NK-92 (cell line): Measurements from ENCODE around the gene C2CD4C.
"Not testable (repeated sequence)": the region's sequence is repeated elsewhere in the genome, so short reads cannot be mapped to it uniquely, and the experiment has no call there.

Experiments used
- DNase-seq: peaks from one replicate; lab custom pipeline; 2025; ENCODE audit not compliant: unreplicated experiment; lab: John Stamatoyannopoulos, UW

C2CD4C gene

GRCh38 chr19:415292-415691, 6.3 kb upstream of the C2CD4C start:
- DNase-seq = no peak

GRCh38 chr19:413756-414420, 4.9 kb upstream of the C2CD4C start:
- DNase-seq = no peak

GRCh38 chr19:412356-413355, 3.7 kb upstream of the C2CD4C start:
- DNase-seq = no peak

- DNase-seq = no peak
Observed at GRCh38 chr19:411723-412355, 2.9 kb upstream of the C2CD4C start.

- DNase-seq = not testable (repeated sequence)
Observed at GRCh38 chr19:411121-411722, 2.3 kb upstream of the C2CD4C start.

GRCh38 chr19:410243-410781, 1.4 kb upstream of the C2CD4C start:
- no peak for DNase-seq

GRCh38 chr19:409516-410242, 732 bp upstream of the C2CD4C start:
- DNase-seq = no peak

GRCh38 chr19:408441-408901, 476 bp downstream of the C2CD4C start:
- no peak for DNase-seq

GRCh38 chr19:407511-408440, 1.2 kb downstream of the C2CD4C start:
- DNase-seq = no peak

GRCh38 chr19:406971-407510, 1.9 kb downstream of the C2CD4C start:
- no peak for DNase-seq

- DNase-seq = no peak
Observed at GRCh38 chr19:406135-406781, 2.7 kb downstream of the C2CD4C start.

- no peak for DNase-seq
Observed at GRCh38 chr19:405121-405965, 3.6 kb downstream of the C2CD4C start.

GRCh38 chr19:403221-404027, 5.5 kb downstream of the C2CD4C start:
- no peak for DNase-seq

GRCh38 chr19:402786-403185, 6.2 kb downstream of the C2CD4C start:
- DNase-seq = no peak

GRCh38 chr19:401866-402511, 7.0 kb downstream of the C2CD4C start:
- no peak for DNase-seq
